Activated T-cell treated with anti-CD3 and anti-CD28 coated beads, Interleukin-2, amount 50 U/mL, for 48 hours (primary cell): Measurements from ENCODE around the gene KRTAP10-3.

Experiments
- DNase-seq, 2 experiments: peaks; one replicate each; pipeline ENCODE4 v3.0.0-alpha.2; 2020

KRTAP10-3 gene

DNA sequence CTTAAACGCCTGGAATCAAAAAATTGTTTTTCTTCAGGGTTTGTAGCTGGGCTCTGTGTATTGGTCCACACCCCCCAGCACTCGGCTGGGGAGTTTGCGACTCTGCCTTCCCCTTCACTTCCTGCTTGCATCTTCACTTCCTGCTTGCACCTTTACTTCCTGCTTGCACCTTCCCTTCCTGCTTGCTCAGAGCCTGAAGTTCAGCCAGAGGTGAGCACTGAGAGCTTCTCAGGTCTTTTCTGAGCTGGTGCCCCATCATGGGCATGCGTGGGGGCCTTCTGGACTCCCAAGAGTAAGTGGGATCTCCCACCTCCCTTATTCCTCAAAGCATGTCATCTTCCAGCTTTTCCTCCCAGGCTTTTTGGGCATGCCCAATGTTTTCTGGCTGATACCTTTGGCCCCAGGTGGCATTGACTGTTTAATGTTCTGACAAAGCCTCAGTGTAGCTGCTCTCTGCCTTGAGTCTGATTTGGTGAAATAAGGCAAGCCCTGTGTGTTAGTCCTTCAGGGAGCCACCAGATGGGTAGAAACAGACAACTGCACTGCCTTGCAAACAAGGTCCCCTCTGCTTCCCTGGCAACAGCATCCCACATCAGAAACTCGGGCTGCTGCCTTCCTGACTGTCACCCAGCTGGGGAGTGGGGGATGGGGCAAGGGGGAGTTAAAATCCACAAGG, 10.8 kb downstream of the KRTAP10-3 start:
- peak; percentile 30 to 32 for DNase-seq

GRCh38 chr21:44544566-44544965, 14.0 kb downstream of the KRTAP10-3 start:
- DNase-seq = no peak

DNA sequence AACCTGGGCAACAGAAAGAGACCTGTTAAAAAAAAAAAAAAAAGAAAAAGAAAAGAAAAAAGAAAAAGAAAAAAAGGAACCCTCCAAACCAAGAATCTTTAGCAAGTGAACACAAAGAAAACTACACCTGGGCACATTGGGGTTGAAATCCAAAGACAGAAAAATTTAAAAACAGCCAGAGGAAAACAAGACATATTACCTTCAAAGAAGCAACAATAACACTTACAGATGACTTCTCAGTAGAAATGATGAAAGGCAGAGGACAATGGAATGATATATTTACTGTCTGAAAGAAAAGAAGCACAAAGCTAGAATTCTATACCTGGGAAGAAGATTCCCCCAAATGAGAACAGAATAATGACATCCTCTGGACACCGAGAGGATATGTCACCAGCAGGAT, 15.9 kb downstream of the KRTAP10-3 start:
- DNase-seq = no peak

DNA sequence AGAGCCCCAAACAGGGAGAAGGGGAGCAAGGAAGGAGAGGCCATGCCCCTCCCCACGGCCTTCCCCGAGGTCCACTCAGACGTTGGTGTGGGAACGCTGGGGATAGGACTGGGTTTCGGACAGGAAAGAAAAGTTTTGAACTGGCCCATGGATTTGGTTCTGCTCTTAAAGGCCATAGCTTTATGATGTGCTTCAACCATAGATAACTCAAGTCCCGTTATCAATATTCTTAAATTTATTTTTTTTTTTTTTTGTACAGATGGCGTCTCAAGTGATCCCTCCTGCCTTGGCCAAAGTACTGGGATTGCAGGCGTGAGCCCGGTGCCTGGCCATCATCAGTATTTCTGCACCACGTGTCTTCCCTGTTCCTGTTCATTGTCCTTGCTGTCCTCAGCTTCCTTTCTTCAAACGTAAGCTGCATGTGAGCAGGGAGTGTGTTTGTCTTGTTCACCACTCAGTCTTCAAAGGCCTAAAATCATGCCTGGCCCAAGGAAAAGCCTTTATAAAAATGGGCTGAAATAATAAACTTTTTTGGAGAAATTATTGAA, 17.8 kb downstream of the KRTAP10-3 start:
- DNase-seq = no peak

- DNase-seq = peak in 1 of 2 experiments; percentile 9
These were observed 18.5 kb downstream of the KRTAP10-3 start, which contains the start of gene KRTAP10-1 for GRCh38 chr21:44539991-44540666. TSS of gene KRTAP10-1 (minus strand) at chr21:44540195. CDS start at chr21:44540150, 45 bp downstream.

DNA sequence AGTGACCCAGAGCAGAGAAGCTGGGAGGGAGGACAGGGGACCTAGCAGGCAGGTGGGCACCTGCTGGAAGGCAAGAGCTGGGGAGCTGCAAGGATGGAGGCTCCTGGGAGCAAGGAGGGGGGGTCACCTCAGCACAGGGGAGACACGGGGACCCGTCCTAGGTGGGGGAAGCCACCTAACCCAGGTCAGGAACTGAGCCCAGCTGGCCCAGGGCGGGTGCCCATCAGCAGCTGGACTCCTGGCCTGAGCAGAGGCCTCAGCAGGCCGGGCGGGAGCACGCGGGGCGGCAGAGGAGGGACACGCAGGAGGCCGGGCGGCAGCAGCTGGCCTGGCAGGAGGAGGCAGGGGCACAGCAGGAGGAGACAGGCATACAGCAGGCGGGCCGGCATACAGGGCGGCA, 19.5 kb downstream of the KRTAP10-3 start:
- DNase-seq = peak in 1 of 2 experiments; percentile 4

- DNase-seq = no peak
These were observed 20.4 kb downstream of the KRTAP10-3 start for GRCh38 chr21:44537930-44538911.

GRCh38 chr21:44535963-44536362, 22.6 kb downstream of the KRTAP10-3 start:
- no peak for DNase-seq

DNA sequence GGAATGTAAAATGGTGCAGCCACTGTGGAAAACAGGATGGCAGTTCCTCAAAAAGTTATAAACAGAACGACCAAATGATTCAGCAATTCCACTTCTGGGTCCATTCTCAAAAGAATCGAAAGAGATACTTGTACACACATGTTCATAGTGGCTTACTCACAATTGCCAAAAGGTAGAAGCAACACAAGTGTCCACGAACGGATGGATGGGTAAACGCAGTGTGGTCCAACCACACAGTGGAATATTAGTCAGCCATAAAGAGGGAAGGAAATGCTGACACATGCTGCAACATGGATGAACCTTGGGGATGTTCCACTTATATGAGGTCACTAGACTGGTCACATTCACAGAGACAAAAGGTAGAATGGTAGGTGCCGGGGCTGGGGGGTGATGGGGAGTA, 23.9 kb downstream of the KRTAP10-3 start:
- DNase-seq = no peak

GRCh38 chr21:44533891-44534627, 24.5 kb downstream of the KRTAP10-3 start:
- DNase-seq = no peak

- DNase-seq = no peak
These were observed 25.3 kb downstream of the KRTAP10-3 start for GRCh38 chr21:44533121-44533890.

GRCh38 chr21:44532712-44533111, 25.9 kb downstream of the KRTAP10-3 start:
- DNase-seq = no peak

- no peak for DNase-seq
These were observed 26.7 kb downstream of the KRTAP10-3 start for GRCh38 chr21:44531606-44532564.

- no peak for DNase-seq
These were observed 27.5 kb downstream of the KRTAP10-3 start for GRCh38 chr21:44530903-44531605.

DNA sequence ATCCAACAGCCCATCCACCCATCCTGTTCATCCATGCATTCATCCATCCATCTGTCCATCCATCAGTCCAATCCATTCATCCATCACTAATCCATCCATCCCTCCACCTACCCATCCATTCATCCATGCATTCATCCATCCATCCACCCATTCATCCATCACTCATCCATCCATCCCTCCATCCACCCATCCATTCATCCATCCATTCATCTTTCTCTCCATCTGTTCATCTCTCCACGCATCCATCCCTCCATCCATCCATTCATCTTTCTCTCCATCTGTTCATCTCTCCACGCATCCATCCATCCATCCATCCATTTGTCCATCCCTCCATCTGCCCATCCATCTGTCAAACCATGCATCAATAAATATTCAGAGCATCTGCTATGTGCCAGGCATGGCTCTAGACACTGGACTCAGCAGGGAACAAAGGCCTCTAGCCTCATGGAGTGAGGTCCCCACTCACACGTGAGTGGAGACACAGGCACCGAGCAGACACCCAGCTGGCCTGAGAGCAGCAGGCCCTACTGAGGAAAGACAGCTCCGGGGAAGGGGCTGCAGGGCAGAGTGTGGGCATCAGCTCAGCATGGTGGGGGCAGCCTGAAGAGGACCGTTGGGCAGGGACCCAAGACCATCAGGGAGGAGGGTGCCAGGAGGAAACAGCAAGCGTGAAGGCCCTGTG, 28.2 kb downstream of the KRTAP10-3 start:
- DNase-seq = no peak

- no peak for DNase-seq
These were observed 29.0 kb downstream of the KRTAP10-3 start for GRCh38 chr21:44529503-44530125.

- no peak for DNase-seq
These were observed 29.6 kb downstream of the KRTAP10-3 start for GRCh38 chr21:44529011-44529421.

GRCh38 chr21:44528634-44528995, 30.0 kb downstream of the KRTAP10-3 start:
- DNase-seq = no peak
